ENCODE data around the gene MAST3.
"Not testable (repeated sequence)": the region's sequence is repeated elsewhere in the genome, so short reads cannot be mapped to it uniquely, and the experiment has no call there.

DNA sequence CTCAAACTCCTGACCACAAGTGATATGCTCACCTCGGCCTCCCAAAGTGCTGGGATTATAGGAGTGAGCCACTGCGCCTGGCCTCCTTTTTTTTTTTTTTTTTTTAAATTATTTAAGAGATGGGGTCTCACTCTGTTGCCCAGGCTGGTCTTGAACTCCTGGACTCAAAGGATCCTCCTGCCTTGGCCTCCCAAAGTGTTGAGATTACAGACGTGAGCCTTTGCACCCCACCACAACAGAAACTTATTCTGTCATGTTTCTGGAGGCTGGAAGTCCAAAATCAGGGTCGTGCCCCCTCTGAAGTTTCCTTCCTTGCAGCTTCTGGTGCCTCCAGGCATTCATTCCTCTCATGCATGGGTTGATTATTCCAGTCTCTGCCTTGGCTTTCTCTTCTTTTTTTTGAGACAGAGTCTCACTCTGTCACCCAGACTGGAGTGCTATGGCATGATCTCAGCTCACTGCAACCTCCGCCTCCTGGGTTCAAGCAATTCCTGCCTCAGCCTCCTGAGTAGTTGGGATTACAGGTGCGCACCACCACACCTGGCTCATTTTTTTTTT, 61.6 kb downstream of the MAST3 start:
- not testable (repeated sequence) for TF ChIP-seq YY1 (IDR thresholded peaks at IDR 0.05; ENCODE audit: insufficient read depth, insufficient read length); ZNF274 (IDR thresholded peaks at IDR 0.05; ENCODE audit: low read depth, low read length)
